ENCODE results near the gene EVC2.

DNA sequence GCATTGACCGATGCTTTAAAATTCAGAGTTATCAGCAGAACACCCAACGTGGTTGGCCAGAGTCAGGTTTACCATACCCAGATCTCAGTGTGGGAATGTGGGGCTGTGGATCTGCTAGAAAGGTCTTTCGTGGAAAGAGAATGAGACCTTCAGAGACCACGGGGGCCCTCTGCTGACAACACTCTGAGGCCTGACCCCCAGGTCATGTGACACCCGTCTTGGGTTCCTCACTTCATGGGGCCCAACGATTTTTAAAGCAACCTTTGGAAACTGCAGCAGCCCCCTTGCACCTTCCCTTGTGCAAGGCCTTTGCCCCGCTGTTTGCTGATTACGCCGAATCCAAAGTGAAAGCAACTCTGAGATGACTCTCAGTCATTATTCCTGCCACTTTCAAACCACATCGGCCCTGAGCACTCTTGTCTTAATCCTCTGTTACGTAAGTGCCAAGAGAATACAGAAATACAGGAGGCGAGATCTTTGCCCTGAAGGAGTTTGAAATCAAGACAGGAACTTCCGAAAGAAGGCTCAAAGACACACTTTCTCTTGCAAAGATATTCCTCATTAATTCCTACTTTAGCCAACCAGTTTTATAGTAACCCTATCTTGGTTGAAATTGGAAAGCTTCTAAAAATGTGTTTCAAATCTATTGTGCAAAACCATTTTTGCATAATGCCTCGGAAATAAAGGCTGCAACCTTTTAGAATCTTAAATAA lies 88.3 kb downstream of the EVC2 start:
- TF ChIP-seq, protein P1, sequence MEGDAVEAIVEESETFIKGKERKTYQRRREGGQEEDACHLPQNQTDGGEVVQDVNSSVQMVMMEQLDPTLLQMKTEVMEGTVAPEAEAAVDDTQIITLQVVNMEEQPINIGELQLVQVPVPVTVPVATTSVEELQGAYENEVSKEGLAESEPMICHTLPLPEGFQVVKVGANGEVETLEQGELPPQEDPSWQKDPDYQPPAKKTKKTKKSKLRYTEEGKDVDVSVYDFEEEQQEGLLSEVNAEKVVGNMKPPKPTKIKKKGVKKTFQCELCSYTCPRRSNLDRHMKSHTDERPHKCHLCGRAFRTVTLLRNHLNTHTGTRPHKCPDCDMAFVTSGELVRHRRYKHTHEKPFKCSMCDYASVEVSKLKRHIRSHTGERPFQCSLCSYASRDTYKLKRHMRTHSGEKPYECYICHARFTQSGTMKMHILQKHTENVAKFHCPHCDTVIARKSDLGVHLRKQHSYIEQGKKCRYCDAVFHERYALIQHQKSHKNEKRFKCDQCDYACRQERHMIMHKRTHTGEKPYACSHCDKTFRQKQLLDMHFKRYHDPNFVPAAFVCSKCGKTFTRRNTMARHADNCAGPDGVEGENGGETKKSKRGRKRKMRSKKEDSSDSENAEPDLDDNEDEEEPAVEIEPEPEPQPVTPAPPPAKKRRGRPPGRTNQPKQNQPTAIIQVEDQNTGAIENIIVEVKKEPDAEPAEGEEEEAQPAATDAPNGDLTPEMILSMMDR (IDR thresholded peaks at IDR 0.05): no peak
- TF ChIP-seq EZH2 (IDR thresholded peaks at IDR 0.05; ENCODE audit: borderline replicate concordance, insufficient read depth, low read depth, low read length, poor library complexity, severe bottlenecking): no peak
